Body of pancreas (tissue), 4 donors: Measurements from ENCODE around the gene ADAMTSL3. TPM values are rescaled to one million over a fixed set of nuclear protein-coding genes. Genes with fewer than 3 reads are reported as not detected.

Experiments used
- ATAC-seq: fragments of 150-250 bp; one replicate; pipeline ENCODE4 v1.9.1; 2016
- DNase-seq, 4 donors: peaks; one replicate each; pipeline ENCODE4 v3.0.0-alpha.2; 2019
- H3K27ac ChIP-seq, 4 donors: fragments of 200-600 bp; sonication (generic); 1 replicate in 3 of 4; 2 replicates in 1 of 4; pipeline versions ENCODE4 v1.5.1 to v1.6.1; 2016 to 2019; ENCODE audit warnings: mild to moderate bottlenecking in 1 of 4, mixed read lengths in 1 of 4, moderate library complexity in 1 of 4
- H3K27me3 ChIP-seq, 2 donors: fragments of 200-600 bp; sonication (generic); one replicate each; pipeline ENCODE4 v1.6.0; 2016; ENCODE audit warnings: mild to moderate bottlenecking in 1 of 2
- H3K36me3 ChIP-seq, 2 donors: fragments of 200-600 bp; sonication (generic); replicated peaks in 1 of 2; 2 replicates each; pipeline ENCODE4 v1.5.1; 2016; ENCODE audit warnings: low read depth in 2 of 2; ENCODE audit not compliant: insufficient read depth in 1 of 2
- H3K4me1 ChIP-seq: fragments of 200-600 bp; sonication (generic); one replicate; pipeline ENCODE4 v1.6.0; 2016
- H3K4me3 ChIP-seq, 2 donors: fragments of 200-600 bp; sonication (generic); 1 replicate in 1 of 2; 2 replicates in 1 of 2; pipeline ENCODE4 v1.5.1; 2016 to 2019
- H3K9me3 ChIP-seq, 3 donors: fragments of 200-600 bp; sonication (generic); 1 replicate in 2 of 3; 2 replicates in 1 of 3; pipeline ENCODE4 v1.5.1; 2016
- CTCF ChIP-seq, 7 experiments: fragments of 450-650 bp in 4 of 7; fragments of 200-600 bp in 3 of 7; sonication (generic) in 3 of 7; IDR thresholded peaks; one replicate each; pipeline ENCODE4 v1.5.1; 2016 to 2019; ENCODE audit warnings: antibody characterized with exemption in 7 of 7
- POLR2A ChIP-seq, 3 donors: fragments of 450-650 bp; IDR thresholded peaks; one replicate each; pipeline ENCODE4 v1.6.1; 2016; ENCODE audit warnings: antibody characterized with exemption in 3 of 3, mild to moderate bottlenecking in 2 of 3
- WGBS, 2 donors: methylation state at CpG; one replicate each; pipeline ENCODE4 v1.1.5; 2017; 5-methylcytosine and 5-hydroxymethylcytosine counted together
- intact Hi-C: fragments of 100-400 bp; cut with DNase I; formaldehyde crosslinking; loops from one replicate; pipeline ENCODE4 v1.15.1; 2023
- total RNA-seq, 2 donors: library from RNA; depleted of rRNA; stranded (reverse); fragments of >200 nt; gene quantifications; one replicate each; pipeline ENCODE4 v1.1.0, GENCODE V29; 2016

ADAMTSL3 gene
- total RNA-seq, 2 donors from 2014 or later, result 7.8 to 10.2 TPM

GRCh38 chr15:83983634-83984458, 329.9 kb downstream of the ADAMTSL3 start:
- Histone ChIP-seq H3K27me3 (no peaks in the 10 kb centered on the region), H3K4me1 (peaks cover 19% of the 10 kb centered on the region), H3K4me3 (no peak overlapping the region), H3K27ac (no peak overlapping the region), H3K9me3 (no peaks in the 10 kb centered on the region), H3K36me3 (no peaks in the 10 kb centered on the region)
- TF ChIP-seq CTCF (IDR thresholded peaks at IDR 0.05) (no peak), POLR2A (IDR thresholded peaks at IDR 0.05) (no peak)
- WGBS, 2 donors, result 41 to 50% methylated on average over 4 of the region's 4 CpGs
- DNase-seq, result peak in 2 of 4 donors; percentile 28 to 32
- intact Hi-C loops, result no loop called here
- peak; percentile 81 for ATAC-seq

GRCh38 chr15:83984601-83985000, 330.7 kb downstream of the ADAMTSL3 start:
- ATAC-seq, result no peak
- H3K9me3 ChIP-seq, result no peaks in the 10 kb centered on the region
- H3K27ac ChIP-seq, result no peak overlapping the region
- H3K36me3 ChIP-seq, result no peaks in the 10 kb centered on the region
- TF ChIP-seq CTCF (IDR thresholded peaks at IDR 0.05) (no peak), POLR2A (IDR thresholded peaks at IDR 0.05) (no peak)
- no peak for DNase-seq
- intact Hi-C loops, result no loop called here
- H3K4me3 ChIP-seq, result no peak overlapping the region
- peaks cover 15% of the 10 kb centered on the region for H3K4me1 ChIP-seq
- no peaks in the 10 kb centered on the region for H3K27me3 ChIP-seq

DNA sequence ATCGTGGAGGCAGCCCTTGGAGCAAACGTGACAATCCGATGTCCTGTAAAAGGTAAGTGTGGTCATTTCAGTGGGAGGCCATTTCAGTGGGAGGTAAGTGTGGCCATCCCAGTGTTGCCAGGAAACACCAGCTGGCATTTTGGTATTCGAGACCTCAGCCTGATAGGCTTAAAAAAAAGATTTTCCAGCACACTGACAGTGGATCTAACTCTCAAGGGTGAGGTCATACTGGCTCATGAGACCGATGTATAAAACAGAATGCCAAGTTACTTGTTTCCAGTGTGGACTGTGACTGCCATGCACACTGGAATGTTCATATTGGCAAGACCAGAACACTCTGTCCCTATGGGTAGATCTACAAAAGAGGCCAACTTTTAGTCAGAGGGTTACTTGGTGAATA, 337.2 kb downstream of the ADAMTSL3 start:
- 81 to 87% methylated on average over 5 of the region's 5 CpGs for WGBS, 2 donors
- Histone ChIP-seq H3K4me1 (peaks cover 10% of the 10 kb centered on the region), H3K4me3 (no peak overlapping the region), H3K9me3 (no peaks in the 10 kb centered on the region), H3K27ac (no peak overlapping the region), H3K27me3 (no peaks in the 10 kb centered on the region), H3K36me3 (no peaks in the 10 kb centered on the region)
- DNase-seq (no peak), ATAC-seq (peak; percentile 48)
- intact Hi-C loops, result no loop called here
- TF ChIP-seq POLR2A (IDR thresholded peaks at IDR 0.05), result no peak
- no peak for TF ChIP-seq CTCF (IDR thresholded peaks at IDR 0.05)

DNA sequence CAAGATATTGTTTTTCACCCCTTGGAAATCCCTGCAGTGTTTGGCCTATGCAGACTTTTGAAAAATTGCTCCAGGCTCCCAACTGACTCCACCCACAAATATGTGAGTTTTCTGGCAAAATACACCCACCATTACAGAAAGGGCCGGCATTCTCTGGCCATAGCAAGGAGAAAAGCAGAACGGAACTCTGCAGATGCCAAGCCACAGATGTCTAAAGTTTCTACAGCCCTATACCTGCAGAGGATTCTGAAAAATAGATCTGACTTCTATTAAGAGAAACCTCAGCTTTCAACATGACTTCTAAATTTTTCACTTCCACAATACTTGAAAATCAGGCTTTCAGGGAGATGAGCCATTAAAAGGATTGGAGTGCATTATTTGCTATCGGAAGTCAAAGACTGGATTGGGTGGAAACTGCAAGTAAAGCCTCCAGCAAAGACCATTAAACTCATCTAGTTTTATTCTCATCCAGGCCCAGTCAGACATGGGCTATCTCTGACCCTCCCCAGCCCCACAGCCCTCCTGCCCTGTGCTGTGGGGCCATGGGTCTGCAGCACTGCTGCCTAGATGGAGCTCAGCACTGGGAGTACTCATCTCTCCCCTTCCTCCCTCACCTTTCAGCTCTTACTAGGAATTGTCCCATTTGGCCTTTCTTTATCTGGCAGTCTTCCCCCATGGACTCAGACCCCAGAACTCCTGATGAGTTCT, 338.6 kb downstream of the ADAMTSL3 start:
- intact Hi-C loops, result no loop called here
- DNase-seq (no peak), ATAC-seq (no peak)
- no peak overlapping the region for H3K27ac ChIP-seq
- TF ChIP-seq CTCF (IDR thresholded peaks at IDR 0.05) (no peak), POLR2A (IDR thresholded peaks at IDR 0.05) (no peak)
- H3K36me3 ChIP-seq, result no peaks in the 10 kb centered on the region
- H3K4me3 ChIP-seq, result no peak overlapping the region
- no peaks in the 10 kb centered on the region for H3K27me3 ChIP-seq
- H3K9me3 ChIP-seq, result no peaks in the 10 kb centered on the region
- 90 to 93% methylated on average over 3 of the region's 3 CpGs for WGBS, 2 donors
- no peaks in the 10 kb centered on the region for H3K4me1 ChIP-seq
